HepG2 (cell line): ENCODE data around the gene HADHA. TPM values are rescaled to one million over a fixed set of nuclear protein-coding genes. Genes with fewer than 3 reads are reported as not detected.

Source experiments
- DRAP1 ChIP-seq: IDR thresholded peaks from 2 replicates; pipeline ENCODE4 v1.6.1; 2016; ENCODE audit warnings: missing genetic modification reagents, missing compliant biosample characterization
- ELF3 ChIP-seq: IDR thresholded peaks from 2 replicates; pipeline ENCODE4 v1.6.1; 2016; ENCODE audit warnings: missing genetic modification reagents, missing compliant biosample characterization
- MAFF ChIP-seq: IDR thresholded peaks from 2 replicates; pipeline ENCODE4 v1.6.1; 2011; ENCODE audit warnings: low read depth, low read length, improper control_type of control experiment
- NCOA2 ChIP-seq: sonication (generic); formaldehyde crosslinking; IDR thresholded peaks from 2 replicates; pipeline ENCODE4 v1.8.0; 2022; ENCODE audit warnings: inconsistent platforms
- SOX13 ChIP-seq, 3 experiments: fragments of 450-650 bp in 1 of 3; sonication (generic) in 1 of 3; formaldehyde crosslinking in 1 of 3; IDR thresholded peaks in 2 of 3; conservative IDR thresholded peaks in 1 of 3; 2 replicates each; pipeline versions ENCODE4 v1.5.0 to v1.6.1; 2016 to 2020; ENCODE audit warnings: antibody characterized with exemption in 1 of 3, mild to moderate bottlenecking in 1 of 3, missing compliant biosample characterization in 1 of 3, missing genetic modification reagents in 1 of 3, moderate library complexity in 1 of 3
- ZNF326 ChIP-seq: sonication (generic); formaldehyde crosslinking; IDR thresholded peaks from 2 replicates; pipeline ENCODE4 v1.4.0; 2020; ENCODE audit warnings: missing genetic modification reagents, borderline replicate concordance
- ZNF670 ChIP-seq: sonication (generic); formaldehyde crosslinking; IDR thresholded peaks from 2 replicates; pipeline ENCODE4 v1.8.0; 2022; ENCODE audit warnings: mild to moderate bottlenecking, missing genetic modification reagents, borderline replicate concordance
- polyA plus RNA-seq, 8 experiments: library from polyadenylated mRNA; depleted of rRNA in 3 of 8; stranded (reverse) in 7 of 8; unstranded in 1 of 8; fragments of >200 nt; fragmentation: Illumina TruSeq in 4 of 8; extraction: Trizol in 4 of 8; gene quantifications; 2 replicates each; pipeline versions ENCODE4 v1.2.1 to v1.2.3, GENCODE V29; 2011 to 2016; ENCODE audit warnings: low read depth in 4 of 8, missing spikeins in 1 of 8, mixed read lengths in 1 of 8; ENCODE audit not compliant: insufficient read depth in 1 of 8
- total RNA-seq, 5 experiments: library from RNA; depleted of rRNA; stranded (reverse); fragments of >200 nt; fragmentation: Illumina TruSeq; extraction: Trizol; gene quantifications; 2 replicates each; pipeline ENCODE4 v1.2.3, GENCODE V29; 2016; ENCODE audit warnings: low read depth in 1 of 5
- TF ChIP-seq, protein P1 (sequence below): sonication (generic); formaldehyde crosslinking; IDR thresholded peaks from 2 replicates; pipeline ENCODE4 v1.5.1; 2020; ENCODE audit warnings: mild to moderate bottlenecking, missing genetic modification reagents, borderline replicate concordance

HADHA gene
- total and polyA plus RNA-seq, 2 of the 13 experiments (the other 11 are each of a cell fraction or from before 2014, with no cell fraction given): 102 to 270 TPM

- no peak for TF ChIP-seq MAFF
- TF ChIP-seq DRAP1 (CRISPR knock-in tag): 0 out of 2 replicates have a peak, but pooled peaks have one; percentile 20
- no peak for TF ChIP-seq ZNF326 (CRISPR knock-in tag)
- 0 out of 2 replicates have a peak, but pooled peaks have one; percentile 35 for TF ChIP-seq ELF3 (CRISPR knock-in tag)
- TF ChIP-seq SOX13 (IDR thresholded peaks at IDR 0.05): no peak
- peak in 1 of 2 experiments; percentile 60; a peak in 2 of 4 replicates for TF ChIP-seq SOX13 (CRISPR knock-in tag; conservative IDR thresholded peaks at IDR 0.05 in 1 of 2, IDR thresholded peaks at IDR 0.05 in 1 of 2)
- peak; percentile 58; the same call in 1 of the 2 replicates for TF ChIP-seq NCOA2
- TF ChIP-seq ZNF670 (CRISPR knock-in tag): no peak
- TF ChIP-seq, protein P1, sequence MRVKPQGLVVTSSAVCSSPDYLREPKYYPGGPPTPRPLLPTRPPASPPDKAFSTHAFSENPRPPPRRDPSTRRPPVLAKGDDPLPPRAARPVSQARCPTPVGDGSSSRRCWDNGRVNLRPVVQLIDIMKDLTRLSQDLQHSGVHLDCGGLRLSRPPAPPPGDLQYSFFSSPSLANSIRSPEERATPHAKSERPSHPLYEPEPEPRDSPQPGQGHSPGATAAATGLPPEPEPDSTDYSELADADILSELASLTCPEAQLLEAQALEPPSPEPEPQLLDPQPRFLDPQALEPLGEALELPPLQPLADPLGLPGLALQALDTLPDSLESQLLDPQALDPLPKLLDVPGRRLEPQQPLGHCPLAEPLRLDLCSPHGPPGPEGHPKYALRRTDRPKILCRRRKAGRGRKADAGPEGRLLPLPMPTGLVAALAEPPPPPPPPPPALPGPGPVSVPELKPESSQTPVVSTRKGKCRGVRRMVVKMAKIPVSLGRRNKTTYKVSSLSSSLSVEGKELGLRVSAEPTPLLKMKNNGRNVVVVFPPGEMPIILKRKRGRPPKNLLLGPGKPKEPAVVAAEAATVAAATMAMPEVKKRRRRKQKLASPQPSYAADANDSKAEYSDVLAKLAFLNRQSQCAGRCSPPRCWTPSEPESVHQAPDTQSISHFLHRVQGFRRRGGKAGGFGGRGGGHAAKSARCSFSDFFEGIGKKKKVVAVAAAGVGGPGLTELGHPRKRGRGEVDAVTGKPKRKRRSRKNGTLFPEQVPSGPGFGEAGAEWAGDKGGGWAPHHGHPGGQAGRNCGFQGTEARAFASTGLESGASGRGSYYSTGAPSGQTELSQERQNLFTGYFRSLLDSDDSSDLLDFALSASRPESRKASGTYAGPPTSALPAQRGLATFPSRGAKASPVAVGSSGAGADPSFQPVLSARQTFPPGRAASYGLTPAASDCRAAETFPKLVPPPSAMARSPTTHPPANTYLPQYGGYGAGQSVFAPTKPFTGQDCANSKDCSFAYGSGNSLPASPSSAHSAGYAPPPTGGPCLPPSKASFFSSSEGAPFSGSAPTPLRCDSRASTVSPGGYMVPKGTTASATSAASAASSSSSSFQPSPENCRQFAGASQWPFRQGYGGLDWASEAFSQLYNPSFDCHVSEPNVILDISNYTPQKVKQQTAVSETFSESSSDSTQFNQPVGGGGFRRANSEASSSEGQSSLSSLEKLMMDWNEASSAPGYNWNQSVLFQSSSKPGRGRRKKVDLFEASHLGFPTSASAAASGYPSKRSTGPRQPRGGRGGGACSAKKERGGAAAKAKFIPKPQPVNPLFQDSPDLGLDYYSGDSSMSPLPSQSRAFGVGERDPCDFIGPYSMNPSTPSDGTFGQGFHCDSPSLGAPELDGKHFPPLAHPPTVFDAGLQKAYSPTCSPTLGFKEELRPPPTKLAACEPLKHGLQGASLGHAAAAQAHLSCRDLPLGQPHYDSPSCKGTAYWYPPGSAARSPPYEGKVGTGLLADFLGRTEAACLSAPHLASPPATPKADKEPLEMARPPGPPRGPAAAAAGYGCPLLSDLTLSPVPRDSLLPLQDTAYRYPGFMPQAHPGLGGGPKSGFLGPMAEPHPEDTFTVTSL (CRISPR knock-in tag): peak; percentile 80; the same call in 1 of the 2 replicates
- TF ChIP-seq, all 625 proteins: peak for 83
Measured at GRCh38 chr2:26238311-26238958, 6.0 kb downstream of the HADHA start (continued).
